ENCODE measurements around the gene CIC. TPM values are rescaled to one million over a fixed set of nuclear protein-coding genes. Genes with fewer than 3 reads are reported as not detected.
"Not testable (repeated sequence)": the region's sequence is repeated elsewhere in the genome, so short reads cannot be mapped to it uniquely, and the experiment has no call there.

CIC gene
- total RNA-seq, 1 experiment from 2014 or later, result 25.0 TPM

DNA sequence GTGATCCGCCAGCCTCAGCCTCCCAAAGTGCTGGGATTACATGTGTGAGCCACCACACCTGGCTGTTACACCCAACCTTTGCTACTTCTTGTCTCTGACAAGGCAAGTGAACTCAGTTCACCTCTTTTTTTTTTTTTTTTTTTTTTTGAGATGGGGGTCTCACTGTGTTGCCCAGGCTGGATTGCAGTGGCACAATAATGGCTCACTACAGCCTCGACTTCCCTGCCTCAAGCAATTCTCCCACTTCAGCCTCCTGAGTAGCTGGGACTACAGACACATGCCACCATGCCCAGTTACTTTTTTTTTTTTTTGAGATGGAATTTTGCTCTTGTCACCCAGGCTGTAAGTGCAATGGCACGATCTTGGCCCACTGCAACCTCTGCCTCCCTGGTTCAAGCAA, 11.2 kb upstream of the CIC start:
- H3K36me3 ChIP-seq (ENCODE audit: insufficient read depth, low read length); H2AFZ ChIP-seq (ENCODE audit: low read length); H3K4me2 ChIP-seq (ENCODE audit: low read depth, low read length, poor library complexity, severe bottlenecking); H3K27me3 ChIP-seq (ENCODE audit: low read length); H3K9me2 ChIP-seq (replicated peaks; ENCODE audit: insufficient read depth, low read length); DNase-seq; H3K27ac ChIP-seq (ENCODE audit: low read length); H3K9ac ChIP-seq (ENCODE audit: low read length); H4K20me1 ChIP-seq (ENCODE audit: insufficient read depth, low read depth, low read length); H3K4me3 ChIP-seq (ENCODE audit: low read length); H3K9me3 ChIP-seq (ENCODE audit: low read length): not testable (repeated sequence)
- Histone ChIP-seq H3K79me2 (ENCODE audit: low read length) (peaks cover 19% of the 10 kb centered on the region), H3K4me1 (ENCODE audit: low read length) (peaks cover 13% of the 10 kb centered on the region)

- Histone ChIP-seq H3K4me3 (ENCODE audit: low read length) (no peak overlapping the region), H4K20me1 (ENCODE audit: insufficient read depth, low read depth, low read length) (no peaks in the 10 kb centered on the region), H3K79me2 (ENCODE audit: low read length) (no peaks in the 10 kb centered on the region), H3K4me1 (ENCODE audit: low read length) (no peaks in the 10 kb centered on the region), H3K9ac (ENCODE audit: low read length) (no peak overlapping the region), H3K27me3 (ENCODE audit: low read length) (no peaks in the 10 kb centered on the region), H3K27ac (ENCODE audit: low read length) (no peak overlapping the region), H2AFZ (ENCODE audit: low read length) (no peak overlapping the region), H3K36me3 (ENCODE audit: insufficient read depth, low read length) (no peaks in the 10 kb centered on the region), H3K4me2 (ENCODE audit: low read depth, low read length, poor library complexity, severe bottlenecking) (no peak overlapping the region), H3K9me3 (ENCODE audit: low read length) (no peaks in the 10 kb centered on the region), H3K9me2 (replicated peaks; ENCODE audit: insufficient read depth, low read length) (no peaks in the 10 kb centered on the region)
- DNase-seq, result no peak
Observed at GRCh38 chr19:42261763-42262162, 7.3 kb upstream of the CIC start.

GRCh38 chr19:42266105-42266504, 2.9 kb upstream of the CIC start:
- H2AFZ ChIP-seq (ENCODE audit: low read length), result not testable (repeated sequence)

DNA sequence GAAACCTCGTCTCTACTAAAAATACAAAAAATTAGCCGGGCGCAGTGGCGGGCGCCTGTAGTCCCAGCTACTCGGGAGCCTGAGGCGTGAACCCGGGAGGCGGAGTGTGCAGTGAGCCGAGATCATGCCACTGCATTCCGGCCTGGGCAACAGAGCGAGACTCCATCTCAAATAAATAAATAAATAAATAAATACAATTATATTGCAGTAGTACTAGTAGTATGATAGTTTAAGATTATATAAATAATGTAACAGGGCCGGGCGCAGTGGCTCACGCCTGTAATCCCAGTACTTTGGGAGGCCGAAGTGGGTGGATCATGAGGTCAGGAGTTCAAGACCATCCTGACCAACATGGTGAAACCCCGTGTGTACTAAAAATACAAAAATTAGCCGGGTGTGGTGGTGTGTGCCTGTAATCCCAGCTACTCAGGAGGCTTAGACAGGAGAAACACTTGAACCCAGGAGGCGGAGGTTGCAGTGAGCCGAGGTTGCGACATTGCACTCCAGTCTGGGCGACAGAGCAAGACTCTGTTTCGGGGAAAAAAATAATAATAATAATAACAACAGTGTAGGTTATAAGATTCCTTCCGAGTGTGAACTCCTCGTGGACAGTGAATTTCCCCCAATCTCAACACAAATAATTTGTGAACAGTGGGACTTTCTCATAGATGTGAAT, 2.0 kb upstream of the CIC start:
- H3K27me3 ChIP-seq (ENCODE audit: low read length); H3K27ac ChIP-seq (ENCODE audit: low read length); H3K36me3 ChIP-seq (ENCODE audit: insufficient read depth, low read length); H3K9me3 ChIP-seq (ENCODE audit: low read length); H3K9me2 ChIP-seq (replicated peaks; ENCODE audit: insufficient read depth, low read length); H4K20me1 ChIP-seq (ENCODE audit: insufficient read depth, low read depth, low read length); DNase-seq: not testable (repeated sequence)
- Histone ChIP-seq H3K4me3 (ENCODE audit: low read length) (peak overlapping the region; percentile 72; the same call in 1 of the 2 replicates), H3K79me2 (ENCODE audit: low read length) (peaks cover 20% of the 10 kb centered on the region), H3K4me1 (ENCODE audit: low read length) (peaks cover 29% of the 10 kb centered on the region), H3K4me2 (ENCODE audit: low read depth, low read length, poor library complexity, severe bottlenecking) (peak overlapping the region; percentile 87), H2AFZ (ENCODE audit: low read length) (peak overlapping the region; percentile 61; the same call in 1 of the 2 replicates), H3K9ac (ENCODE audit: low read length) (peak overlapping the region; percentile 83; the same call in 1 of the 2 replicates)

More at GRCh38 chr19:42266105-42266504, 2.9 kb upstream of the CIC start:
- H3K27ac ChIP-seq (ENCODE audit: low read length); DNase-seq; H3K9ac ChIP-seq (ENCODE audit: low read length); H3K27me3 ChIP-seq (ENCODE audit: low read length); H3K4me3 ChIP-seq (ENCODE audit: low read length); H4K20me1 ChIP-seq (ENCODE audit: insufficient read depth, low read depth, low read length); H3K36me3 ChIP-seq (ENCODE audit: insufficient read depth, low read length); H3K4me2 ChIP-seq (ENCODE audit: low read depth, low read length, poor library complexity, severe bottlenecking); H3K9me2 ChIP-seq (replicated peaks; ENCODE audit: insufficient read depth, low read length); H3K9me3 ChIP-seq (ENCODE audit: low read length): not testable (repeated sequence)
- Histone ChIP-seq H3K4me1 (ENCODE audit: low read length) (peaks cover 23% of the 10 kb centered on the region), H3K79me2 (ENCODE audit: low read length) (peaks cover 14% of the 10 kb centered on the region)

GRCh38 chr19:42267644-42268141, 1.4 kb upstream of the CIC start:
- H3K79me2 ChIP-seq (ENCODE audit: low read length), result peaks cover 20% of the 10 kb centered on the region
- no peak for DNase-seq
- peak overlapping the region; percentile 72 for H3K4me3 ChIP-seq (ENCODE audit: low read length)

GRCh38 chr19:42268142-42268703, 829 bp upstream of the CIC start:
- H3K4me1 ChIP-seq (ENCODE audit: low read length), result peaks cover 29% of the 10 kb centered on the region
- H3K27me3 ChIP-seq (ENCODE audit: low read length), result no peaks in the 10 kb centered on the region
- H3K9ac ChIP-seq (ENCODE audit: low read length), result peak overlapping the region; percentile 83
- H3K9me2 ChIP-seq (replicated peaks; ENCODE audit: insufficient read depth, low read length), result no peaks in the 10 kb centered on the region
- H3K36me3 ChIP-seq (ENCODE audit: insufficient read depth, low read length), result no peaks in the 10 kb centered on the region
- peak overlapping the region; percentile 72 for H3K4me3 ChIP-seq (ENCODE audit: low read length)
- peak overlapping the region; percentile 79 for H2AFZ ChIP-seq (ENCODE audit: low read length)
- no peaks in the 10 kb centered on the region for H4K20me1 ChIP-seq (ENCODE audit: insufficient read depth, low read depth, low read length)
- H3K4me2 ChIP-seq (ENCODE audit: low read depth, low read length, poor library complexity, severe bottlenecking), result peak overlapping the region; percentile 87
- peak; percentile 100 for DNase-seq
- no peaks in the 10 kb centered on the region for H3K9me3 ChIP-seq (ENCODE audit: low read length)
- H3K79me2 ChIP-seq (ENCODE audit: low read length), result peaks cover 20% of the 10 kb centered on the region
- peak overlapping the region; percentile 85 for H3K27ac ChIP-seq (ENCODE audit: low read length)

More at GRCh38 chr19:42267644-42268141, 1.4 kb upstream of the CIC start:
- peaks cover 29% of the 10 kb centered on the region for H3K4me1 ChIP-seq (ENCODE audit: low read length)
- no peaks in the 10 kb centered on the region for H3K27me3 ChIP-seq (ENCODE audit: low read length)
- no peaks in the 10 kb centered on the region for H3K9me2 ChIP-seq (replicated peaks; ENCODE audit: insufficient read depth, low read length)
- peak overlapping the region; percentile 83 for H3K9ac ChIP-seq (ENCODE audit: low read length)
- H4K20me1 ChIP-seq (ENCODE audit: insufficient read depth, low read depth, low read length), result no peaks in the 10 kb centered on the region
- H3K27ac ChIP-seq (ENCODE audit: low read length), result no peak overlapping the region
- no peaks in the 10 kb centered on the region for H3K9me3 ChIP-seq (ENCODE audit: low read length)
- peak overlapping the region; percentile 61 for H2AFZ ChIP-seq (ENCODE audit: low read length)
- H3K4me2 ChIP-seq (ENCODE audit: low read depth, low read length, poor library complexity, severe bottlenecking), result peak overlapping the region; percentile 87
- H3K36me3 ChIP-seq (ENCODE audit: insufficient read depth, low read length), result no peaks in the 10 kb centered on the region

- no peaks in the 10 kb centered on the region for H3K27me3 ChIP-seq (ENCODE audit: low read length)
- peak overlapping the region; percentile 68; the same call in 1 of the 2 replicates for H2AFZ ChIP-seq (ENCODE audit: low read length)
Observed at GRCh38 chr19:42269478-42270345, 660 bp downstream of the CIC start.

More at GRCh38 chr19:42269478-42270345, 660 bp downstream of the CIC start:
- H3K4me1 ChIP-seq (ENCODE audit: low read length), result peaks cover 29% of the 10 kb centered on the region
- H3K9me3 ChIP-seq (ENCODE audit: low read length), result no peaks in the 10 kb centered on the region
- no peaks in the 10 kb centered on the region for H3K36me3 ChIP-seq (ENCODE audit: insufficient read depth, low read length)
- peaks cover 20% of the 10 kb centered on the region for H3K79me2 ChIP-seq (ENCODE audit: low read length)
- H3K4me2 ChIP-seq (ENCODE audit: low read depth, low read length, poor library complexity, severe bottlenecking), result peak overlapping the region; percentile 94
- peak overlapping the region; percentile 91 for H3K9ac ChIP-seq (ENCODE audit: low read length)
- H3K9me2 ChIP-seq (replicated peaks; ENCODE audit: insufficient read depth, low read length), result no peaks in the 10 kb centered on the region
- no peaks in the 10 kb centered on the region for H4K20me1 ChIP-seq (ENCODE audit: insufficient read depth, low read depth, low read length)
- H3K4me3 ChIP-seq (ENCODE audit: low read length), result peak overlapping the region; percentile 74
- H3K27ac ChIP-seq (ENCODE audit: low read length), result peak overlapping the region; percentile 89
- DNase-seq, result no peak

Data from Karpas-422 (cell line).